ENCODE measurements around the gene KCNJ14.

KCNJ14 gene

GRCh38 chr19:48450441-48450840, 4.9 kb upstream of the KCNJ14 start:
- no peak for DNase-seq (ENCODE audit: low spot score)
- CTCF ChIA-PET: interaction anchor here (0.6 kb wide), 1 partner anchor 39 kb away, joined by 5 read pairs; no protein-coding TSS in a partner anchor
- TF ChIP-seq, protein P1, sequence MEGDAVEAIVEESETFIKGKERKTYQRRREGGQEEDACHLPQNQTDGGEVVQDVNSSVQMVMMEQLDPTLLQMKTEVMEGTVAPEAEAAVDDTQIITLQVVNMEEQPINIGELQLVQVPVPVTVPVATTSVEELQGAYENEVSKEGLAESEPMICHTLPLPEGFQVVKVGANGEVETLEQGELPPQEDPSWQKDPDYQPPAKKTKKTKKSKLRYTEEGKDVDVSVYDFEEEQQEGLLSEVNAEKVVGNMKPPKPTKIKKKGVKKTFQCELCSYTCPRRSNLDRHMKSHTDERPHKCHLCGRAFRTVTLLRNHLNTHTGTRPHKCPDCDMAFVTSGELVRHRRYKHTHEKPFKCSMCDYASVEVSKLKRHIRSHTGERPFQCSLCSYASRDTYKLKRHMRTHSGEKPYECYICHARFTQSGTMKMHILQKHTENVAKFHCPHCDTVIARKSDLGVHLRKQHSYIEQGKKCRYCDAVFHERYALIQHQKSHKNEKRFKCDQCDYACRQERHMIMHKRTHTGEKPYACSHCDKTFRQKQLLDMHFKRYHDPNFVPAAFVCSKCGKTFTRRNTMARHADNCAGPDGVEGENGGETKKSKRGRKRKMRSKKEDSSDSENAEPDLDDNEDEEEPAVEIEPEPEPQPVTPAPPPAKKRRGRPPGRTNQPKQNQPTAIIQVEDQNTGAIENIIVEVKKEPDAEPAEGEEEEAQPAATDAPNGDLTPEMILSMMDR (conservative IDR thresholded peaks at IDR 0.05; ENCODE audit: low read depth): no peak
- POLR2A ChIA-PET (ENCODE audit: low non-redundant PET): no interaction called here
- no peak overlapping the region for H3K27ac ChIP-seq

- CTCF ChIA-PET: interaction anchor here (0.7 kb wide), 1 partner anchor 106 kb away, joined by 3 read pairs; no protein-coding TSS in a partner anchor
- POLR2A ChIA-PET (ENCODE audit: low non-redundant PET): no interaction called here
- H3K27ac ChIP-seq: no peak overlapping the region
- TF ChIP-seq, protein P1 (conservative IDR thresholded peaks at IDR 0.05; ENCODE audit: low read depth): no peak
- DNase-seq (ENCODE audit: low spot score): no peak
These were observed 4.5 kb upstream of the KCNJ14 start for GRCh38 chr19:48450863-48451262.

GRCh38 chr19:48451624-48452023, 3.8 kb upstream of the KCNJ14 start:
- H3K27ac ChIP-seq: peak overlapping the region; percentile 25
- TF ChIP-seq, protein P1 (conservative IDR thresholded peaks at IDR 0.05; ENCODE audit: low read depth): no peak
- ChIA-PET POLR2A (ENCODE audit: low non-redundant PET) (no interaction called here), CTCF (interaction anchor here (0.7 kb wide), 1 partner anchor 105 kb away, joined by 3 read pairs; no protein-coding TSS in a partner anchor)
- no peak for DNase-seq (ENCODE audit: low spot score)

- TF ChIP-seq, protein P1 (conservative IDR thresholded peaks at IDR 0.05; ENCODE audit: low read depth): no peak
- DNase-seq (ENCODE audit: low spot score): no peak
- CTCF ChIA-PET: no interaction called here
- peak overlapping the region; percentile 28 for H3K27ac ChIP-seq
- POLR2A ChIA-PET (ENCODE audit: low non-redundant PET): no interaction called here
These were observed 2.8 kb upstream of the KCNJ14 start for GRCh38 chr19:48452289-48453190.

DNA sequence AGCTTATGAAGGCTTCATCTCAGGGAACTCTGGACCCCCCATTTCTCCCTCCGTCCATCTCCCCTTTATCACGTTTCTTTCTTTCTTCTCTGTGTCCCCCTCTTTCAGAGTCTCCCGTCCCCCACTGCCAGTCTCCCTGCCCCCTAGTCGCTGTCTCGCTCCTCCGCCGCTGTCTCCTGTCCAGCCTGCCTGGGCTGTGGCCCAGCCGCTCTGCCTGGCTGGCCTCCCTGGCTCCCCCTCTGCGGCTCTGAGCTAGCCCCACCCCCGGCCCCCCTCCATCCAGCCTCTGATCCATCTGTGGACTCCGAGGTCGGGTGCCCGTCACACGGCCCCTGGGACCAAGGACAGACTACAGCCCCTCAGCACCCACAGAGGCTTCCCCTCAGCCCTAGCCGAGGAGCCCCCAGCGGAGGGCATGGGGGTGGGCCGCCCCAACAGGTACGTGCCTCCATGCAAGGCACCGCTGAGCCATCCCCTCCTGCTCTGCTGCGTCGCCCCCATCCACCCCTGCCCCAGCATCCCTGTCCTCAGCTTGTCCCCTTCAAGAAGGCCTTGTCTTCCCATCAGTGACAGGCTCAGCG, 1.1 kb upstream of the KCNJ14 start:
- peak overlapping the region; percentile 28 for H3K27ac ChIP-seq
- CTCF ChIA-PET: interaction anchor here (0.7 kb wide), 1 partner anchor 106 kb away, joined by 5 read pairs; no protein-coding TSS in a partner anchor
- no peak for DNase-seq (ENCODE audit: low spot score)
- TF ChIP-seq, protein P1 (conservative IDR thresholded peaks at IDR 0.05; ENCODE audit: low read depth): no peak
- POLR2A ChIA-PET (ENCODE audit: low non-redundant PET): no interaction called here

- POLR2A ChIA-PET (ENCODE audit: low non-redundant PET): interaction anchor here (0.6 kb wide), 1 partner anchor 9 kb away, joined by 3 read pairs; no protein-coding TSS in a partner anchor
- H3K27ac ChIP-seq: peak overlapping the region; percentile 15
- CTCF ChIA-PET: interaction anchor here (0.7 kb wide), 1 partner anchor 139 kb away, joined by 3 read pairs; no protein-coding TSS in a partner anchor
- DNase-seq (ENCODE audit: low spot score): no peak
- TF ChIP-seq, protein P1 (conservative IDR thresholded peaks at IDR 0.05; ENCODE audit: low read depth): no peak
These were observed 661 bp downstream of the KCNJ14 start for GRCh38 chr19:48455908-48456562.

All from RWPE1 (cell line).